OCI-LY3 (cell line): ENCODE results near the gene C8B.

Experiments
- EZH2phosphoT487 ChIP-seq: fragments of 200-600 bp; shearing (Covaris generic); IDR thresholded peaks from 2 replicates; pipeline ENCODE4 v1.6.1; 2018; ENCODE audit warnings: antibody characterized with exemption, mixed run types, low read depth
- TF ChIP-seq, protein P1 (sequence below): fragments of 200-600, 300-600 bp; sonication (generic); IDR thresholded peaks from 2 replicates; pipeline ENCODE4 v1.5.1; 2014; ENCODE audit warnings: antibody characterized with exemption, low read length, low read depth

DNA sequence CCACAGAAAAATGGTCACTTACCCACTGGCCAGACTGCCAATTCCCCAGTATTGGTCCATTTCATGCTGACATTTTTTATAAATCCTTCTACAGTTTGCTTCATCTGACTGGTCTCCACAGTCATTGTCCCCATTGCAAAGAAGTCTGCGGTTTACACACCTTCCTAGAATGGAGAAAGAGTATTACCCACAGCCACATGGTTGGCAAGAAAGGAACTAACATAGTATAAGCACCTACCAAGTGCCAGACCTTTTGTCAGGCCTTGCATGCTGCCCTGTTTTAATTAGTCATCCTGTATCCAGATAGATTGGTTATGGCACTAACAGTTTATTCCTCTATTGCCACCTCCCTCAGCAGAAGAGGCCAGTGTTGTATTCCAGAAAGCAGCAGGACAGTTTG lies 11.2 kb downstream of the C8B start:
- TF ChIP-seq, protein P1, sequence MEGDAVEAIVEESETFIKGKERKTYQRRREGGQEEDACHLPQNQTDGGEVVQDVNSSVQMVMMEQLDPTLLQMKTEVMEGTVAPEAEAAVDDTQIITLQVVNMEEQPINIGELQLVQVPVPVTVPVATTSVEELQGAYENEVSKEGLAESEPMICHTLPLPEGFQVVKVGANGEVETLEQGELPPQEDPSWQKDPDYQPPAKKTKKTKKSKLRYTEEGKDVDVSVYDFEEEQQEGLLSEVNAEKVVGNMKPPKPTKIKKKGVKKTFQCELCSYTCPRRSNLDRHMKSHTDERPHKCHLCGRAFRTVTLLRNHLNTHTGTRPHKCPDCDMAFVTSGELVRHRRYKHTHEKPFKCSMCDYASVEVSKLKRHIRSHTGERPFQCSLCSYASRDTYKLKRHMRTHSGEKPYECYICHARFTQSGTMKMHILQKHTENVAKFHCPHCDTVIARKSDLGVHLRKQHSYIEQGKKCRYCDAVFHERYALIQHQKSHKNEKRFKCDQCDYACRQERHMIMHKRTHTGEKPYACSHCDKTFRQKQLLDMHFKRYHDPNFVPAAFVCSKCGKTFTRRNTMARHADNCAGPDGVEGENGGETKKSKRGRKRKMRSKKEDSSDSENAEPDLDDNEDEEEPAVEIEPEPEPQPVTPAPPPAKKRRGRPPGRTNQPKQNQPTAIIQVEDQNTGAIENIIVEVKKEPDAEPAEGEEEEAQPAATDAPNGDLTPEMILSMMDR, result no peak
- no peak for TF ChIP-seq EZH2phosphoT487
